GM19025 (cell line): ENCODE results near the gene HOXD8.

Source experiments
- ATAC-seq: cut with Tn5 transposase; IDR thresholded peaks from one replicate; pipeline ENCODE4 v1.9.1; 2021; ENCODE audit warnings: mild to moderate bottlenecking, low read depth, moderate library complexity; ENCODE audit not compliant: unreplicated experiment

Gene HOXD8

GRCh38 chr2:176171351-176172006 is 42.0 kb downstream of the HOXD8 start:
- no peak for ATAC-seq

- ATAC-seq, result no peak
Measured at GRCh38 chr2:176172007-176172894, 42.7 kb downstream of the HOXD8 start.

- no peak for ATAC-seq
Measured at GRCh38 chr2:176172895-176173566, 43.5 kb downstream of the HOXD8 start.

GRCh38 chr2:176173567-176174381 is 44.3 kb downstream of the HOXD8 start:
- no peak for ATAC-seq

- ATAC-seq, result no peak
Measured at GRCh38 chr2:176174382-176174823, 44.9 kb downstream of the HOXD8 start.

GRCh38 chr2:176174824-176175708 is 45.6 kb downstream of the HOXD8 start:
- no peak for ATAC-seq

- no peak for ATAC-seq
Measured at GRCh38 chr2:176175709-176176607, 46.5 kb downstream of the HOXD8 start.

GRCh38 chr2:176177580-176178037 is 48.1 kb downstream of the HOXD8 start:
- ATAC-seq, result no peak

DNA sequence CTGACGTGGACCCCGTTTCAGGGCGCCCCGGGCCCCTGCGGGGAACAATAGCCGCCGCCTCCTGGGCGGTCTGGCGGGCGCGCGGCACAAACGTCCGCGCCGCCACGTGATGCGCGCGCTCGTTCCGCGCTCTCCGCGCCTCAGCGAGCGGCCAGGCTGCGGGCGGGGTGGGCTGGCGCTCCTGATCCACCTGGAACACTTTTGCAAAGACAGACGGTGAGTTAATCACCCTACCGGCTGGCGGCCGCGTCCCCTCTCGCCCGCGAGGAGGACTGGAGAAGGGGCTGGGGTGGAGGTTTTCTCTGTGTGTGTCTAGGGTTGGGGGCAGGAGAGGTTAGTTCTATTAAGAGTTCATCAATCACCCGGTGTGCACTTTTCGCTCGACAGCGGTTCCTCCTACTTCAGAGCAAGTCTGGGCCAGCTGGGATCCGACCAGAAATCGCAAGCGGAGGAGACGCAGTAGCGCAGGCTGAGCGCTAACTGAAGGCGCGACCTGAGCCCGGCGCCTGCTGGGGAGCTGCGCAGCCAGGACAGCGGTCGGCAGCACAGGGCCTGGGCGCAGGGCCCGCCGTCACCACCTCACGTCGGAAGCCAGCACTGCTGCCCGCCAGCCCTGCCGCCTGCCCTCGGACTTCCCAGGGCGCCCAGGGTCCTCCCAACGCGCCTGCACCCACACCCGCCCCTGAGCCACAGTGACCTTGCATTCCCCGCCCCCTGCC is 48.7 kb downstream of the HOXD8 start:
- ATAC-seq, result no peak

- no peak for ATAC-seq
Measured at GRCh38 chr2:176178757-176179295, 49.3 kb downstream of the HOXD8 start.

DNA sequence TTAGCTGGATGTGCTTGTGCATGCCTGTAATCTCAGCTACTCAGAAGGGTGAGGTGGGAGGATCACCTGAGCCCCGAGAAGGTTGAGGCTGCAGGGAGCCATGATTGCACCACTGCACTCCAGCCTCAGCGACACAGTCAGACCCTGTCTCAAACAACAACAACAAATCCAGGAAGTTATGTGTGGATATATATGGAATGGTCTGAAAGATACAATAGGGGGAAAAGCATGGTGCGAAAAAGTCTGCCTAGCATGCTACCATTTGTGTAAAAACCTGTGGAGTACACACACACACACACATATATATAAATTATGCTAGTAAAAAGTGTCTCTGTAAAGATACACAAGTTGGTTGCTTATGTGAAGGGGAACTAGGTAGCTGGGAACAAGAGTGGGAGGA is 52.0 kb downstream of the HOXD8 start:
- no peak for ATAC-seq
